Heart left ventricle (tissue), 16 donors: ENCODE measurements around the gene NCOA6. TPM values are rescaled to one million over a fixed set of nuclear protein-coding genes. Genes with fewer than 3 reads are reported as not detected.

ENCODE experiments used
- ATAC-seq, 4 donors: fragments of 200-7000 bp; cut with Tn5 transposase; one replicate each; pipeline ENCODE4 v1.9.1; 2020 to 2022; ENCODE audit warnings: moderate library complexity in 4 of 4, mild to moderate bottlenecking in 3 of 4, moderate number of reproducible peaks in 1 of 4
- DNase-seq, 5 donors: peaks; one replicate each; pipeline ENCODE4 v3.0.0-alpha.2; 2020
- H3K27ac ChIP-seq, 12 donors: fragments of 200-600 bp; sonication (generic) in 4 of 12; one replicate each; pipeline versions ENCODE4 v1.5.0 to v1.8.0; 2016 to 2022; ENCODE audit warnings: mild to moderate bottlenecking in 2 of 12
- H3K27me3 ChIP-seq, 9 donors: fragments of 200-600 bp; sonication (generic) in 2 of 9; one replicate each; pipeline versions ENCODE4 v1.5.1 to v1.8.0; 2016 to 2022; ENCODE audit warnings: mild to moderate bottlenecking in 3 of 9
- H3K36me3 ChIP-seq, 9 donors: fragments of 200-600 bp; sonication (generic) in 2 of 9; one replicate each; pipeline versions ENCODE4 v1.5.0 to v1.8.0; 2018 to 2022; ENCODE audit warnings: mild to moderate bottlenecking in 2 of 9
- H3K4me1 ChIP-seq, 12 donors: fragments of 200-600 bp; sonication (generic) in 4 of 12; one replicate each; pipeline versions ENCODE4 v1.5.0 to v1.8.0; 2016 to 2022; ENCODE audit warnings: mild to moderate bottlenecking in 3 of 12
- H3K4me3 ChIP-seq, 12 donors: fragments of 200-600 bp; sonication (generic) in 4 of 12; one replicate each; pipeline versions ENCODE4 v1.5.0 to v1.8.0; 2017 to 2022; ENCODE audit warnings: mild to moderate bottlenecking in 9 of 12, moderate library complexity in 4 of 12
- H3K9me3 ChIP-seq, 12 donors: fragments of 200-600 bp; sonication (generic) in 4 of 12; one replicate each; pipeline versions ENCODE4 v1.5.0 to v1.8.0; 2016 to 2022; ENCODE audit warnings: mild to moderate bottlenecking in 1 of 12
- POLR2A ChIP-seq, 2 donors: fragments of 450-650 bp; IDR thresholded peaks; one replicate each; pipeline ENCODE4 v1.6.1; 2017; ENCODE audit warnings: antibody characterized with exemption in 2 of 2, mild to moderate bottlenecking in 2 of 2, moderate library complexity in 2 of 2
- WGBS, 4 donors: extraction: QIAGEN DNeasy Blood & Tissue Kit in 2 of 4; methylation state at CpG; one replicate each; pipeline versions ENCODE4 v1.1.5 to v1.1.7; 2013 to 2018; 5-methylcytosine and 5-hydroxymethylcytosine counted together
- intact Hi-C, 10 donors: fragments of 100-400 bp; cut with DNase I; formaldehyde crosslinking; loops; one replicate each; pipeline versions ENCODE4 v1.11.1 to v1.14.2; 2022
- polyA plus RNA-seq, 2 donors: library from polyadenylated mRNA; stranded (reverse); fragments of 200-250 nt; gene quantifications; one replicate each; pipeline ENCODE4 v1.2.3, GENCODE V29; 2013
- total RNA-seq, 9 donors: library from RNA; depleted of rRNA in 2 of 9; stranded (reverse); fragments of >200 nt in 2 of 9; fragmentation: NEBNext Ultra II Directional in 3 of 9; extraction: Animal tissue kit (Norgen Biotek cat#: 25700) in 3 of 9; gene quantifications; one replicate each; pipeline versions ENCODE4 v1.1.0 to v1.2.4, GENCODE V29; 2016 to 2023
- TF ChIP-seq, protein P1 (sequence below), 12 donors: fragments of 200-600 bp; sonication (generic) in 4 of 12; IDR thresholded peaks; one replicate each; pipeline versions ENCODE4 v1.5.0 to v1.8.0; 2018 to 2022; ENCODE audit warnings: antibody characterized with exemption in 12 of 12, mild to moderate bottlenecking in 5 of 12
- donor health status: ischemic (EF 13 %, LVEDD 7.1; RV severe dilation, severe dysfunction).
- donor health status: healthy with polysubstance abuse.
- donor health status: DM: no; HTN: yes; CAD: no.
- donor health status: DM: no; HTN: no; CAD: no.
- donor health status: ischemic (EF 25% LVEDD 6.9; RV normal size, moderate dysfunction).
- donor health status: ischemic (EF 25% LVEDD 5.7; RV mildly dilated, moderate dysfunction).
- donor health status: healthy.
- donor health status: DM: yes; HTN: yes; CAD: no.
- donor health status: ischemic (EF 35%, LVEDD 5.7; RV mildly dilated, moderate dysfunction).
- donor health status: nonischemic (EF 11% LVEDD 7.7; RV severe dilation, severe dysfunction).
- donor health status: DM: yes; HTN: yes; CAD: no.
- donor health status: PGD.
- donor health status: ischemic (EF 29% LVEDD 5.4; RV normal size, mild dysfunction).
- donor health status: nonischemic (EF 23%, LVEDD 6.1; RV moderate dilation, normal function).

NCOA6 gene
- total and polyA plus RNA-seq, 11 donors = 13.0 to 34.0 (median 19.9) TPM

DNA sequence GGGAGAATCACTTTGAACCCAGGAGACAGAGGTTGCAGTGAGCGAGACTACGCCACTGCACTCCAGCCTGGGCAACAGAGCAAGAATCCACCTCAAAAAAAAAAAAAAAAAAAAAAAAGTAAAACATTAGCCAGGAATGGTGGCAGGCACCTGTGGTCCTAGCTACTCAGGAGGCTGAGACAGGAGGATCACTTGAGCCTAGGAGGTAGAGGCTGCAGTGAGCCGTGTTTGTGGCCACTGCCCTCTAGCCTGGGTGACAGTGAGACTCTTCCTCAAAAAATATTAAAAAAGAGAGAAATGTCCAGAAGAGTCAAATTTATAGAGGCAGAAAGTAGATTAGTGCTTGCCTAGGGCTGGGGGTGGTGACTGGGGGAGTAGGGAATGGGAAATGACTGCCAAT, 141.8 kb downstream of the NCOA6 start:
- H3K4me1 ChIP-seq = no peaks in the 10 kb centered on the region
- no peaks in the 10 kb centered on the region for H3K36me3 ChIP-seq
- intact Hi-C loops = no loop called here
- WGBS, 4 donors = 91 to 98% (median 96%) methylated on average over 3 of the region's 3 CpGs
- no peak for DNase-seq
- TF ChIP-seq, protein P1, sequence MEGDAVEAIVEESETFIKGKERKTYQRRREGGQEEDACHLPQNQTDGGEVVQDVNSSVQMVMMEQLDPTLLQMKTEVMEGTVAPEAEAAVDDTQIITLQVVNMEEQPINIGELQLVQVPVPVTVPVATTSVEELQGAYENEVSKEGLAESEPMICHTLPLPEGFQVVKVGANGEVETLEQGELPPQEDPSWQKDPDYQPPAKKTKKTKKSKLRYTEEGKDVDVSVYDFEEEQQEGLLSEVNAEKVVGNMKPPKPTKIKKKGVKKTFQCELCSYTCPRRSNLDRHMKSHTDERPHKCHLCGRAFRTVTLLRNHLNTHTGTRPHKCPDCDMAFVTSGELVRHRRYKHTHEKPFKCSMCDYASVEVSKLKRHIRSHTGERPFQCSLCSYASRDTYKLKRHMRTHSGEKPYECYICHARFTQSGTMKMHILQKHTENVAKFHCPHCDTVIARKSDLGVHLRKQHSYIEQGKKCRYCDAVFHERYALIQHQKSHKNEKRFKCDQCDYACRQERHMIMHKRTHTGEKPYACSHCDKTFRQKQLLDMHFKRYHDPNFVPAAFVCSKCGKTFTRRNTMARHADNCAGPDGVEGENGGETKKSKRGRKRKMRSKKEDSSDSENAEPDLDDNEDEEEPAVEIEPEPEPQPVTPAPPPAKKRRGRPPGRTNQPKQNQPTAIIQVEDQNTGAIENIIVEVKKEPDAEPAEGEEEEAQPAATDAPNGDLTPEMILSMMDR (IDR thresholded peaks at IDR 0.05) = no peak
- no peak for TF ChIP-seq POLR2A (IDR thresholded peaks at IDR 0.05)
- H3K27me3 ChIP-seq = no peaks in the 10 kb centered on the region
- H3K4me3 ChIP-seq = no peak overlapping the region
- ATAC-seq = no peak
- no peaks in the 10 kb centered on the region for H3K9me3 ChIP-seq
- H3K27ac ChIP-seq = no peak overlapping the region

DNA sequence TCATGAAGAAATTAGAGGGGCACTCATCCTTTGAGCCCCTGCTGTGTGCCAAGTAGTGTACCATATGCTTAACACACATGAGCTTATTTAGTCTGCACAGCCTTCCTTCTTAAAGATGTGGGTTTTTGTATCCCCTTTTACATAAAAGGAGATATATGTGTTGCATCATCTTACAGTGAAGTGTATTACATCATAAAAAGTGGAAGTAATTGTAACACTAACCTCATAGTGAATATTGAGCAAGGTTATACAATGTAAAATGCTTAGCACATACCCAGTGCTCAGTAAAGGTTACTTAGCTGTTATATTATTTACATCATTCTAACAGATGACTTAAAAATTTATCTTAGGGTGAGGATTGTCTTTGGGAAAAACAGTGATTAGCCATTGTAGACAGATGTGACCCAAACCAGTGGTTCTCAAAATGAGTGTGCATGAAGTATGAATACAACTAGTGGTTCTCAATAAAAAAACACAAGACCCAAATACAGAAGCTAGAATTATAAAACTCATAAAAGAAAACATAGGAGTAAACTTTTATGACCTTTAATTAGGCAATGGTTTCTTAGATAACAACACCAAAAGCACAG, 144.8 kb downstream of the NCOA6 start:
- intact Hi-C loops = no loop called here
- TF ChIP-seq POLR2A (IDR thresholded peaks at IDR 0.05) = no peak
- TF ChIP-seq, protein P1 (IDR thresholded peaks at IDR 0.05) = no peak
- no peak for ATAC-seq

DNA sequence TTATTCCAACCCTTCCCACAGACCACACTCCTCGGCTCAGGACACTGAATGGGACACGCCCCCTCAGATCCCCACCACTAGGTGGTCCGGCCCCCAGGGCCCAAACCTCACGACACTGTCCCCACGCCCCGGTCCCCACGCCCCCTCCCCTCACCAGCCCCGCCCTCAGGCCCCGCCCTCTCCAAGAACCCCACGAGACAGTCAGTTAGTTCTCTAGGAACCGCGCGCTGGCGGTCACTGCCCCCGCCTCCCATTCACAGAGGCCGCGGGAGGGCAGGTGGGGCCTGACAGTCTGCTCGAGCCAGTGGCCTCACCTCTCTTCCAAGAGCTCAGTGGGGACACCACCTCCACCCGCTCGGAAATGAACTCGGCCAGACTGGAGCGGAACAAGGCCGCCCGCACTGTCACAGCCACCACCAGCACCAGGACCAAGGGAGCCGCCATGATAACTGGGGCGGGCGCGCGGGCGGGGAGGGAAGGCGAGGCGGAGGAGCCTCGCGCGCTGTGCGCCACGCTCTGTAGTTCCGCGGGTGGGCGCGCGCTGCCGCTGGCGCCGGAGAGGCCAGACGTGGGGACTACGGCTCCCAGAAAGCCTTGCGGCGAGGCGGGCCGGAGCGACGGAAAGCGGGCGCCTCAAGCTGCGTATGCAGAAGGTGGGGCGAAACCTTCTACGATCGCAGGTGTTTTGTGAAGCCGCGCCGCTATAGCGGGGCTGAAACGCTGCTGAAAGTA, 148.6 kb downstream of the NCOA6 start, which contains the start of gene PIGU:
Gene PIGU (minus strand): TSS at position 451 of the 732 bp plus-strand sequence. CDS start 7 bp downstream, at position 444.
- TF ChIP-seq, protein P1 (IDR thresholded peaks at IDR 0.05) = peak in 9 of 12 donors; percentile 14 to 52 (median 27)
- TF ChIP-seq POLR2A (IDR thresholded peaks at IDR 0.05) = peak in 1 of 2 donors; percentile 51
- WGBS, 4 donors = 0 to 1% (median 1%) methylated on average over 40 to 64 of the region's 64 CpGs
- peak within 1 kb of the TSS; percentile 23 to 88 (median 76) for H3K27ac ChIP-seq
- H3K9me3 ChIP-seq = no peaks in the 10 kb centered on the region
- no peaks in the 10 kb centered on the region for H3K36me3 ChIP-seq
- peak within 1 kb of the TSS; percentile 50 to 95 (median 79) for H3K4me3 ChIP-seq
- peaks cover 0 to 20% (median 9%) of the 10 kb centered on the region in 12 donors for H3K4me1 ChIP-seq
- ATAC-seq (peak; percentile 98 to 100 (median 100)), DNase-seq (peak; percentile 96 to 97 (median 97))
- H3K27me3 ChIP-seq = no peaks in the 10 kb centered on the region
- intact Hi-C loops = loop anchor here in 4 of 10 donors (1.0 to 2.0 kb wide), 3 partner anchors 27 to 32 kb away; partner anchors contain the start of gene TP53INP2 (in 3 of the 4)

More for the DNA sequence above, 144.8 kb downstream of the NCOA6 start:
- H3K9me3 ChIP-seq = no peaks in the 10 kb centered on the region
- peaks cover 0 to 15% (median 7%) of the 10 kb centered on the region in 12 donors for H3K4me1 ChIP-seq
- H3K27ac ChIP-seq = no peak overlapping the region
- no peak for DNase-seq
- no peaks in the 10 kb centered on the region for H3K36me3 ChIP-seq
- H3K27me3 ChIP-seq = no peaks in the 10 kb centered on the region
- no peak overlapping the region for H3K4me3 ChIP-seq

DNA sequence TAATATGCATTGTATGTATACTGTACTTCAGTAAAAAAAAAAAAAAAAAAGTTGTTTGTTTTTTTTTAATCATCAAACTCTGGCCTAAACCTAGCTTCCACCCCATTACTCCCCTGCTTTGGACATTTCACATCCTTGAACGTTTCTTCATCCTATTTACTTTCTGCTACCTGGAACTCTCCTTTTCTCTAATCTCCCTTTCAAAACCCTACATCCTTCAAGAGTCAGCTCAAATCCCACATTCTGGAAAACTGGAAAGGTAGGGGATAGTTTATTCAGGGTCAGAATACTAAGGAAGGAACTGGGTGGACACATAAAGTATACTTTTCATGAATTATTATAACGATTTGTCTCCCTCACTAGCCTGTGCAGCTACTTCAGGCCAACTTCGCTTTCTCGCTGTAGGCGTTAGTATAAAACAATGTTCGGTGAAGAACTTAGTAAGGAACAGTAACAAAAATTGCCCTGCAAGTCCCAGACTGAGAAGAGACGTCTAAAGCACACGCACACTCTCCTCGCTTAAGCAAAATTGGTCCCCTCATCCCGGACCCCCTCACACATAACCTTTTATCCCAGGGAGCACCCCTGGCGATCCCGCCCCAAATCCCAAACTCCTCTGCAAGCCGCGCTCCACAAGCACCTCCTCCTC, 149.3 kb downstream of the NCOA6 start:
- TF ChIP-seq, protein P1 (IDR thresholded peaks at IDR 0.05) = no peak
- no peak for TF ChIP-seq POLR2A (IDR thresholded peaks at IDR 0.05)
- intact Hi-C loops = loop anchor here in 3 of 10 donors (2.0 kb wide), 2 partner anchors 29 to 33 kb away; partner anchors contain the start of gene TP53INP2 (in 2 of the 3)

More for the DNA sequence above, 149.3 kb downstream of the NCOA6 start:
- Histone ChIP-seq H3K4me3 (peak overlapping the region; percentile 50 to 95 (median 79)), H3K9me3 (no peaks in the 10 kb centered on the region), H3K36me3 (no peaks in the 10 kb centered on the region), H3K4me1 (peaks cover 0 to 20% (median 9%) of the 10 kb centered on the region in 12 donors), H3K27me3 (no peaks in the 10 kb centered on the region), H3K27ac (peak overlapping the region; percentile 23 to 81 (median 76))
- ATAC-seq = no peak
- no peak for DNase-seq
- WGBS, 4 donors = 1 to 2% (median 1%) methylated on average over 14 of the region's 14 CpGs
